GM12873 (cell line): ENCODE data around the gene CAPN9.

Experiments used
- CTCF ChIP-seq: IDR thresholded peaks from 2 replicates; pipeline ENCODE4 v1.5.1; 2012; ENCODE audit warnings: low read depth, mild to moderate bottlenecking, moderate library complexity, low read length, control low read depth; ENCODE audit not compliant: insufficient read depth; ENCODE audit errors: missing control alignments

The CAPN9 gene

DNA sequence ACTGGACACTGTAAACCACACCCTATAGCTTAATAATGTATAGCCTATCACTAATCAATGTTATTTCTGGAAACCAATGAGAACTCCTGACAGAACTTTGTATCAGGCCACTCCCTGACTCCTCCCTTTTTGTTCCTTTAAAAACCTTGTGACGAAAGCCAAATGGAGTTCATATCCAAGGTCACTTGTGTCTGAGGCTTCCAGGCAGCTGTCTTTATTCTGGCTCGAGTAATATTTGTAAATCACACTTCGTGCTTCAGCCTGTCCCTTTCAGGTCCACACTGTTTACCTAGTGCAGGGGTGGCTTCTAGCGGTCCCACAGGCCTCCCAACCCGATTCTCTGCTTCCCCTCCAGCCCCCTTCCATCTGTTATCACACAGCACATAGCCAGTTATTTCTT, 16.2 kb upstream of the CAPN9 start:
- no peak for TF ChIP-seq CTCF

DNA sequence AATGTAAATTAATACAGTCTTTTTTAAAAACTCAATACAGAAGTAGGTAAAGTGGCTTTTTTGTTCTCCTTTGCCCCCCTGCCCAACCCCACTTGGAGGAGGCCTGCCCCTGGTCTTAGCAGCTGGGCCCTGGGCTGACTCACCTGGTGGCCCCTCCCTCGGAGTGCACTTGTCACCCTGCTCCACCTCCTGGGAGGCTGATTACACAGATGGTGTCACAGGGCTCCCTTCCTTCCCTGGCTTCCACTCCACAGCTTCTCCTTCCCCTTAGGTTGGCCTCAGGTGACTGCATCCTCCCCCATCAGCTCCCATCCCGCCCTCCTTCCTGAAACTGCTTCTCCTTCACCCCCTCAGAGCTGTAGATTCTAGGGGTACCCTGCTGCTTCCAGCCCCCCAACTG, 11.7 kb upstream of the CAPN9 start:
- TF ChIP-seq CTCF, result no peak

- no peak for TF ChIP-seq CTCF
Measured at GRCh38 chr1:230737622-230738262, 9.4 kb upstream of the CAPN9 start.

DNA sequence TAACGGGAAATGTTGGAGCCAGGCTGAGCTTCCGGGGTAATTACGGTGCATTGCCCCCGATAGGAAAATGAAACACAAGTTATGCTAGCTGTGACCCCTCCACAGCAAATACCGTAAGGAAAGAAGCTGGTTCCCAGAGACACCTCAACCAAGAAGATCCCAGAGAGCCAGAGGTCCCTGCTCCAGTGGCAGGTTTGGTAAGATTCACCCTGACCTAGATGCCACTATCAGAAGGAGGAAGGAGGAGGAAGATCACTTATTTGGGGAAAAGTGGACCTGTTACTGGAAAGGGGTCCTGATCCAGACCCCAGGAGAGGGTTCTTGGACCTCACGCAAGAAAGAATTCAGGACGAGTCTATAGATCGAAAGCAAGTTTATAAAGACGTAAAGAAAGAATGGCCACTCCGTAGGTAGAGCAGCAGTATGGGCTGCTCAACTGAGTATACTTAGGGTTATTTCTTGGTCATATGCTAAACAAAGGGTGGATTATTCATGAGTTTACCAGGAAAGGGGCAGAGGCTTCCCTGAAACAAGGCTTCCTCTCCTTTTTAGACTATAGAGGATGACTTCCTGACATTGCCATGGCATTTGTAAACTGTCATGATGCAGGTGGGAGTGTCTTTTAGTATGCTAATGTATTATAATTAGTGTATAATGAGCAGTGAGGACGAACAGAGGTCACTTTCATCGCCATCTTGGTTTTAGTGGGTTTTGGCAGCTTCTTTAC, 7.5 kb upstream of the CAPN9 start:
- TF ChIP-seq CTCF, result no peak

DNA sequence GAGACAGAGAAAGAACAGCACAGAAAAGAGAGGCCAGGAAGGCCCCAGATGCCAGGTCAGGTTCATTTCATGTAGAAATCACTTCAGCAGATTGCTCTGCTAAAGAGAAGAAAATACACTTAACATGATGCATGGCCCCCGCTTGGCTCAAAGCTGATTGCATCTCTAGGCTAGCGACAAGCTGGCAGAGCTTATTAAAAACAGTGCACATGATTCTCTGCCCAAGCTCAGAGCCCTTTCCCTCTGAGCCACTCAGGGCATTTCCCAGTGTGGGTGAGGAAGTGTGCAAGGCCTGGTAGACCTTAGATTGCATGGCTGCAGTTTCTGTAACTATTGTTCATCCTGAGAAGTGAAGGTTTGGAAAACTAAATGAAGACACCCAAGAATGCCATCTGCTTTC, 3.3 kb upstream of the CAPN9 start:
- no peak for TF ChIP-seq CTCF

DNA sequence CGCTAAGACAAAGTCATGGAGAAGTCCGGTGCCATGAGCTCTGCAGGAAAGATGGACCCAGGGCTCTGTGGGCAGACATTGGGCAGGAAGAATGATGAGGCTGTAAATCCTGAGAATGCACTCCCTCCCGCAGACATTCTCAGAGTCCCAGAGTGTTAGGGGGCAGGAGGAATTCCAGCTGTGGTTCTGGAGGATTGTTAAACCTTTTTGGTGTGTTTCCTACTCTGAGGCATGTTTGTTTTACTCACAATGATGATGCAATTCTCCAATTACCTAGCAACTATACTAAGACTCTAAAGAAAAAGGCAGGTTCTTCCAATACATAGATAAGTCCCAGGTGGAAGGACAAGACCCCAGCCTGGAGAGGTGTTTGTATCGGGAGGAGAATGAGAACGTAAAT, 2.8 kb upstream of the CAPN9 start:
- no peak for TF ChIP-seq CTCF

DNA sequence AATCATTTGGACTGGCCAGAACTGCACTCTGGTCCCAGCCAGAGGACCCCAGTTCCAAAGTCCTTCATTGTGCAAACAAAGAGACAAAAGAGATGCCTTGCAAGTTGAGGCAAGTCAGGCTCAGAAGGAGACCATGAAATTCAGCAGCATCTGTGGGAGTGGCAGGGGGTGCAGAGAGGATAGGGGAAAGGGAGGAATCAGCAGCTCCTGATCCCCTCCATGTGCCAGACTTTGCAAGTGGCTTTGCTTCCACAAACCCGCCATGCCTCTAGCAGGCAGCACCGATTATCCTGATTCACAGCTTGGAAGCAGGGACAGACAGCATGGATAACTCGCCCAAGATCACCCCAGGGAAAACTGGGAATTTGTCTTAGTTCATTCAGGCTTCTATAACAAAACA, 2.1 kb upstream of the CAPN9 start:
- TF ChIP-seq CTCF, result no peak
